Measurements from ENCODE around the gene SPATA13. TPM values are rescaled to one million over a fixed set of nuclear protein-coding genes. Genes with fewer than 3 reads are reported as not detected.

The SPATA13 gene
- total RNA-seq, 1 donor from 2014 or later: 20.1 TPM

DNA sequence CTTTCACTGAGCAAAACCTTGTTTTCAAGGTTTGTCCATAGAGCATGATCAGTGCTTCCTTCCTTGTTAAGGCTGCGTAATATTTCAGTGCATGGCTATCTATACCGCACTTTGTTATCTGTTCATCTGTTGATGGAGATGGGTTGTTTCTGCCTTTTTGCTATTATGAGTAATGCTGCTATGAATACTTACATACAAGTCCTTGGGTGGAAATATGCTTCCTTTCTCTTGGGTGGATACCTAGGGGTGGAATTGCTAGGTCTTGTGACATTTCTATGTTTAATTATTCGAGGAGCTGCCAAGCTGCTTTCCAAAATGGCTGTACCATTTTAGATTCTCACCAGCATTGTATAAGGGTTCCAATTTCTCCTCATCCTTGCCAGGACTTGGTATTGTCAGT, 70.9 kb downstream of the SPATA13 start:
- TF ChIP-seq POLR2A (IDR thresholded peaks at IDR 0.05): no peak
- TF ChIP-seq, protein P1, sequence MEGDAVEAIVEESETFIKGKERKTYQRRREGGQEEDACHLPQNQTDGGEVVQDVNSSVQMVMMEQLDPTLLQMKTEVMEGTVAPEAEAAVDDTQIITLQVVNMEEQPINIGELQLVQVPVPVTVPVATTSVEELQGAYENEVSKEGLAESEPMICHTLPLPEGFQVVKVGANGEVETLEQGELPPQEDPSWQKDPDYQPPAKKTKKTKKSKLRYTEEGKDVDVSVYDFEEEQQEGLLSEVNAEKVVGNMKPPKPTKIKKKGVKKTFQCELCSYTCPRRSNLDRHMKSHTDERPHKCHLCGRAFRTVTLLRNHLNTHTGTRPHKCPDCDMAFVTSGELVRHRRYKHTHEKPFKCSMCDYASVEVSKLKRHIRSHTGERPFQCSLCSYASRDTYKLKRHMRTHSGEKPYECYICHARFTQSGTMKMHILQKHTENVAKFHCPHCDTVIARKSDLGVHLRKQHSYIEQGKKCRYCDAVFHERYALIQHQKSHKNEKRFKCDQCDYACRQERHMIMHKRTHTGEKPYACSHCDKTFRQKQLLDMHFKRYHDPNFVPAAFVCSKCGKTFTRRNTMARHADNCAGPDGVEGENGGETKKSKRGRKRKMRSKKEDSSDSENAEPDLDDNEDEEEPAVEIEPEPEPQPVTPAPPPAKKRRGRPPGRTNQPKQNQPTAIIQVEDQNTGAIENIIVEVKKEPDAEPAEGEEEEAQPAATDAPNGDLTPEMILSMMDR (IDR thresholded peaks at IDR 0.05): no peak
- TF ChIP-seq POLR2AphosphoS5 (IDR thresholded peaks at IDR 0.05; ENCODE audit: insufficient read depth in 1 of 2, low read depth in 1 of 2): no peak
- peak in 1 of 2 donors; percentile 8 for DNase-seq (ENCODE audit: extremely low spot score in 2 of 2)
- Histone ChIP-seq H3K4me1 (peaks cover 4% of the 10 kb centered on the region), H3K36me3 (no peaks in the 10 kb centered on the region), H3K27me3 (no peaks in the 10 kb centered on the region), H3K9me3 (no peaks in the 10 kb centered on the region), H3K27ac (no peak overlapping the region), H3K4me3 (no peak overlapping the region)
- intact Hi-C loops (cut with DNase I): no loop called here

GRCh38 chr13:24232037-24232436, 71.5 kb downstream of the SPATA13 start:
- H3K36me3 ChIP-seq: no peaks in the 10 kb centered on the region
- DNase-seq (ENCODE audit: extremely low spot score in 2 of 2): peak in 1 of 2 donors; percentile 82
- peaks cover 4% of the 10 kb centered on the region for H3K4me1 ChIP-seq
- no peaks in the 10 kb centered on the region for H3K9me3 ChIP-seq
- no peaks in the 10 kb centered on the region for H3K27me3 ChIP-seq
- TF ChIP-seq POLR2AphosphoS5 (IDR thresholded peaks at IDR 0.05; ENCODE audit: insufficient read depth in 1 of 2, low read depth in 1 of 2) (no peak), POLR2A (IDR thresholded peaks at IDR 0.05) (no peak)
- TF ChIP-seq, protein P1 (IDR thresholded peaks at IDR 0.05): no peak
- intact Hi-C loops (cut with DNase I): no loop called here
- H3K27ac ChIP-seq: no peak overlapping the region
- H3K4me3 ChIP-seq: no peak overlapping the region

DNA sequence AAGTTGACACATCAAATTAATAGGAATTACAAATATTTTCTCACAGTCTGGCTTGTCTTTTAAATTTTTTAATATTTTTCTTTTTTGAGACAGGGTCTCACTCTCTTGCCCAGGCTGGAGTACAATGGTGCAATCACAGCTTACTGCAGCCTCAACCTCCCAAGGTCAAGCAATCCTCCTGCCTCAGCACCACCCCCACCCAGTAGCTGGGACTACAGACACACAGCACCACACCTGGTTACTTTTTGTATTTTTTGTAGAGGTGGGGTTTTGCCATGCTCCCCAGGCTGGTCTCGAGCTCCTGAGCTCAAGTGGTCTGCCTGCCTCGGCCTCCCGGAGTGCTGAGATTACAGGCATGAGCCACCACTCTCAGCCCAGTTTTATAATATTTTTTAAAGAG, 72.0 kb downstream of the SPATA13 start:
- peaks cover 4% of the 10 kb centered on the region for H3K4me1 ChIP-seq
- TF ChIP-seq POLR2A (IDR thresholded peaks at IDR 0.05) (no peak), POLR2AphosphoS5 (IDR thresholded peaks at IDR 0.05; ENCODE audit: insufficient read depth in 1 of 2, low read depth in 1 of 2) (no peak)
- TF ChIP-seq, protein P1 (IDR thresholded peaks at IDR 0.05): no peak
- H3K4me3 ChIP-seq: no peak overlapping the region
- no peaks in the 10 kb centered on the region for H3K9me3 ChIP-seq
- H3K36me3 ChIP-seq: no peaks in the 10 kb centered on the region
- peak in 1 of 2 donors; percentile 34 for DNase-seq (ENCODE audit: extremely low spot score in 2 of 2)
- H3K27me3 ChIP-seq: no peaks in the 10 kb centered on the region
- peak overlapping the region; percentile 33 for H3K27ac ChIP-seq
- intact Hi-C loops (cut with DNase I): no loop called here

- peak in 1 of 2 donors; percentile 60 for DNase-seq (ENCODE audit: extremely low spot score in 2 of 2)
- Histone ChIP-seq H3K9me3 (no peaks in the 10 kb centered on the region), H3K4me1 (peaks cover 4% of the 10 kb centered on the region), H3K27me3 (no peaks in the 10 kb centered on the region), H3K36me3 (no peaks in the 10 kb centered on the region), H3K27ac (peak overlapping the region; percentile 33), H3K4me3 (no peak overlapping the region)
- intact Hi-C loops (cut with DNase I): no loop called here
- TF ChIP-seq POLR2AphosphoS5 (IDR thresholded peaks at IDR 0.05; ENCODE audit: insufficient read depth in 1 of 2, low read depth in 1 of 2) (no peak), POLR2A (IDR thresholded peaks at IDR 0.05) (no peak)
- TF ChIP-seq, protein P1 (IDR thresholded peaks at IDR 0.05): no peak
Observed at GRCh38 chr13:24233351-24233901, 72.9 kb downstream of the SPATA13 start.

DNA sequence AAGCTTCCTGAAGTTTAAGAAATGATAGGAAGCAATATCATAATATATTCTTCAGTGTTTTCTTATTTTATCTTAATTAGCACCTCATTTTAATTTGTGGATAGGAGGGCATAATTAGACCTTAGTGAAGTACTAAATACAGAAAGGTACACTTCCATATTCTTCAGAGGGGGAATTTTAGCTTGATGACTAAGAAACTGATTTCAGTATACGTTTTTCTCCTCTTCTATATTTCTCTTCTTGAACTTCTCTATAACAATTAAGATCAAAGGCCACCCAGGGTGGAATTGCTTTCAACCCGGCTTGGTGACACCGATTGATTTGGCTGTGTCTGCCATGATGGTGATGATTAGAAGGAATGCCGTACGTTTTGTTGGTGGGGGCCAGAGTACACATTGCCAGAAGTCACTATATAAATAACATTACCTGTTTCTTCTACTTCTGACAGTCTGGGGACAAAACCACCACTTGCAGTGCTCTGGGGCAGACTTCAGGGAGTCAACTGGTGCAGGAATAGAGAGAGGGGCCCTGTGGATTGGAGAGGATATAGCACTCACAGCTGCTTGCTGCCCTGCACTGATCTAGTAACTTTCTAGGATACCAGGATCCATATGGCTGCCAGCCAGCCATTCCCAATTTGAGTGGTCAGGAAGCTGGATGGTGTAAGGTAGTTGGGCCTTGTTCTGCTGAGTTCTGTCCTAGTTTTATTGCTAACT, 73.8 kb downstream of the SPATA13 start:
- no peaks in the 10 kb centered on the region for H3K36me3 ChIP-seq
- no peak overlapping the region for H3K4me3 ChIP-seq
- peaks cover 4% of the 10 kb centered on the region for H3K4me1 ChIP-seq
- TF ChIP-seq, protein P1 (IDR thresholded peaks at IDR 0.05): no peak
- TF ChIP-seq POLR2AphosphoS5 (IDR thresholded peaks at IDR 0.05; ENCODE audit: insufficient read depth in 1 of 2, low read depth in 1 of 2) (no peak), POLR2A (IDR thresholded peaks at IDR 0.05) (no peak)
- H3K27me3 ChIP-seq: no peaks in the 10 kb centered on the region
- DNase-seq (ENCODE audit: extremely low spot score in 2 of 2): peak in 1 of 2 donors; percentile 65
- intact Hi-C loops (cut with DNase I): no loop called here
- no peaks in the 10 kb centered on the region for H3K9me3 ChIP-seq
- H3K27ac ChIP-seq: no peak overlapping the region

Data from vagina (tissue), 2 donors.